Epidermal melanocyte (primary cell): Measurements from ENCODE around the gene HOXB1.

Source experiments
- DNase-seq: peaks from one replicate; pipeline ENCODE4 v3.0.0; 2011; ENCODE audit warnings: low spot score; ENCODE audit not compliant: insufficient read length

The HOXB1 gene

DNA sequence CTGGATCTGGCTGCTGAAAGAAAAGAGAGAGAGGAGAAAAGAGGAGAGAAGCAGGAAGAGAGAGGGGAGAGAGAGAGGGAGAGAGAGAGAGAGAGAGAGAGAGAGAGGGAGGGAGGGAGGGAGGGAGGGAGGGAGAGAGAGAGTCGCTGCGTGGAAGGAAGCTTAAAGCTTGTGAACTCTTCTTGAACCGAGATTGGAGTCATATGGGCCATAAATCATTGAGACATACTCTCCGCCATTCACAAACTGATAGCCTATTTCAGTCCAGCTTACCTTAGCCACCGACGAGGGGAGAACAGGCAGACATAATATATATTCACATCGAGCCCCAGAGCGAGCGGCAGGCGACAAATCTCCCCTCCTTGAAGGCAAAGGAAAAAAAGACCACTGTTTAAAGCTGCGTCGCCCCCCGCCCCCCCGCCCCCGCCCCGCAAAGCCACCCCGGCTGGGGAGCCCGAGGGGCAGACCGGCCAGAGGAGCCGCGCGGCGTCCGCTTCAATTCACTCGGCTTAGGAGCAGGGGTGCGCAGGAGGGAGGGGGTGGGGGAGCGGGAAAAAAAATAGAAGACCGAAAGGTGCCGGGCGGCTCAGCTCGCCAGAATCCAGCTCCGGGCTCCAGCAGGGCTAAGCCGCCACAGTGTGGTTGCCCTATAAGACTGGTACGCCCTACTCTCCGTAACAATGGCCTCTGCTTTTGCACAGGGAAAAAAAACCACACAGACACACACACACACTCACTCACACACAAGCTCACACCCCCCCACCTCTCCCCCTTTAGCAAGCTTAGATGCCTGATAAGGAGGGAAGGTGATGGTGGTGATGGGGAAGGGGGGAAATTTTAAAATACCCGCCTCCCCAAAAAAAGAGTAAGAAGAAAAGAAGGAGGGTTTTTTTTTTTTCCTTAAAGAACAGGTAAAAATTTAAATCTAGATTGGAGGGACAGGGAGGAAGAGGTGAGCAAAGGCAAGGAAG is 24.7 kb upstream of the HOXB1 start:
- peak; percentile 98 for DNase-seq

DNA sequence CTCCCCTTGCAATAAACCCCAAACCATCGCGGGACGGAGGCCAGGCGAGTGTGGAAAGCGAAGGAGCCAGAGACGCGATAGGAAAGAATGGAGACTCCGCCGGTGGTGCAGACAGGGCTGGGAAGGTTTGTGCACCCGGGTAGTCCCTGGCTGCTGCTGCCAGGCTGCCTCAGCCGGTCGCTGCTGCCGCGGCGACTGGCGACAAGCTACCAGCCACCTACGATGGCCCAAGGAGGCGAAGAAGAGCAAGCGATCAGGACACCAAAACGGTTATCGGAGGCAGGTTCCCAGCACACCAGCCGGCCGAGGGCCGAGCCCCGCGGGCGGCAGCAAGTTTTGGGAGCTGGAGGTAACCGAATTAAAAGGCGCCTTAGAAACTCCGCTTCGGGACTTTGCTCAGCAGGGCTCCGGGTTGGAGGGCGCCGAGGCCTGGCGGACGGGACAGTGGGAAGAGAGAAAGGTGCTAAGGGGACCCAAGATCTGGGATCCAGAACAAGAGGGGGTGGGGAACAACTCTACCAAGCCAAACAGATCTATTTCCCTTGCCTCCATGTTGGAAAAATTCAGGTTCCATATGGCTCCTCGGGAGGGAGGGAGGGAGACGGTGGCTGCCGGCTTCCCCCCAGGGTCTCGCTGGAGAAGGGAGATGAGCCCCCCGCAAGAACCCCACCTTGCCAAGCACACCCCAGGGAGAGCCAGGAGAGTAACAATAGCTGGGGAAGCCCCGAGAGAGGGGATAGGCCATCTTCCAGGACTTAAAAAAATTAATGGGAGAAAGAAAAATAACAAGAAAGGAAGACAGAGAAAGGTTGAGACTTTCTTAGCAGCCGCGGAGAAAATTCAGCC is 23.8 kb upstream of the HOXB1 start:
- DNase-seq: no peak

DNA sequence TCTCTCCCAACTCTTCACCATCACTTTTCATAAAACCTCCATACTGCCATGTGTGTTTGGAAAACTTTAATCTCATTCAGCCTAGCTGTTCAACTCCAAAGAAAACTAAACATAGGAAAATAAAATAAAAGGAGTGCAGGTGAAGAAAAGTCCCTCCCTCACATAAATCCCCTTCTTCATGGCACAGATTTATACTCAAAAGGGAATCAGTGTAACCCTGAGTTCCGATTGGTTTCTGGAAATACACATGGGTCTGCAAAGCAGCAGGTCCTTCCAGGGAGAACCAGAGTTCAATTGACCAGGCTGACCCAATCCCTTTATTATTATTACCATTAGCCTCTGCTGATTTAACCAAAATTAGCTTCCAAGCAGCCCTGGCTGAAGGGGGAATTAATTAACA is 23.0 kb upstream of the HOXB1 start:
- no peak for DNase-seq

DNA sequence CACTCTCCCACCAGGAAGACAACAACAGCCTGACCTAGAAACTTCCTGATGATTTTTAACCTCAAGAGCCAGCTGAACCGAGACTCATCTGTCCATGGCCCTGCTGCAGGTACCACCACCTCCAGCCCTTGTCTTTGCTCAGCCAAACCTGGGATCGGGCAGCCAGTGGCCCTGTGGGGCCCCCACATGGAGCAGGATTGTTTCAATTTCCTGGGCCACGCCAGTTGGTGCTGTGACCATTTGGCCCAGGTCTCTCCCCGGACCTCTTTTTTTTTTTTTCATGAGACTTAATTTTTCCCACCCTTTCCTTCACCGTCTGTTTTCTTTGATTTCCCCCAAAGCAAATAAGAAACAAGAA is 22.4 kb upstream of the HOXB1 start:
- no peak for DNase-seq

DNA sequence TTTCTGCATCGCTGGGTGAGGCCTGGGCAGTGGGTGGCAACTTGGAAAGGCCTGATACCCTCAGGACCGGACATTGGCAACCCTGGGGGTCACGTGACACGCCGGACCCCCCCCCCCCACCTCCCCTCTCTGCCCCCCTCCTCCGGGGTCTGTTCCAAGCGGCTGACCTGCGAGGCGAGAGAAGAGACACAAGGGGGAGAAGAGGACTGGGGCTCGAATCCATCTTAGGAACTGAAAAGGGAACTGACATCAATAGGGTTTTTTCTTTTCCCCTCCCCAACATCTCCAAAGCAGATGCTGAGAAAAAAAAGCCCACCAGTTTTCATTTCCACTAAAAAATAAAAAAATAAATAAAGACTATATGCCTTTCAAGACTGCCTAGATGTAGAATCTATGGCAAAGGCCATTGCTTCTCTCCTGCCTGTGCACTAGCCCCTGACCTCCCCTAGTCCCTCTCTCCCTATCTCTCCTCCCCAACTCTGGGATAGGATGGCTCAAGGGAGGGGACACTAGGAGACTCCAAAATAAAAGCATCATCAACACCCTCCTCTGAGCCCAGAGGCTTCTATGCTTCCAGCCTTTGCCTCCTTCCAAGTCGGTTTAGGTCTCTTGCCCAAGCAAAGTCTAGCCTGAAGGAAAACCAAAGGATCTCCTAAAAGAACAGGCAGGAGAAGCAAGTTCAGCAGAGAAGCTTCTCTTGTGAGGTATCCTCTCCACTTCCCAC is 21.8 kb upstream of the HOXB1 start:
- DNase-seq: no peak

DNA sequence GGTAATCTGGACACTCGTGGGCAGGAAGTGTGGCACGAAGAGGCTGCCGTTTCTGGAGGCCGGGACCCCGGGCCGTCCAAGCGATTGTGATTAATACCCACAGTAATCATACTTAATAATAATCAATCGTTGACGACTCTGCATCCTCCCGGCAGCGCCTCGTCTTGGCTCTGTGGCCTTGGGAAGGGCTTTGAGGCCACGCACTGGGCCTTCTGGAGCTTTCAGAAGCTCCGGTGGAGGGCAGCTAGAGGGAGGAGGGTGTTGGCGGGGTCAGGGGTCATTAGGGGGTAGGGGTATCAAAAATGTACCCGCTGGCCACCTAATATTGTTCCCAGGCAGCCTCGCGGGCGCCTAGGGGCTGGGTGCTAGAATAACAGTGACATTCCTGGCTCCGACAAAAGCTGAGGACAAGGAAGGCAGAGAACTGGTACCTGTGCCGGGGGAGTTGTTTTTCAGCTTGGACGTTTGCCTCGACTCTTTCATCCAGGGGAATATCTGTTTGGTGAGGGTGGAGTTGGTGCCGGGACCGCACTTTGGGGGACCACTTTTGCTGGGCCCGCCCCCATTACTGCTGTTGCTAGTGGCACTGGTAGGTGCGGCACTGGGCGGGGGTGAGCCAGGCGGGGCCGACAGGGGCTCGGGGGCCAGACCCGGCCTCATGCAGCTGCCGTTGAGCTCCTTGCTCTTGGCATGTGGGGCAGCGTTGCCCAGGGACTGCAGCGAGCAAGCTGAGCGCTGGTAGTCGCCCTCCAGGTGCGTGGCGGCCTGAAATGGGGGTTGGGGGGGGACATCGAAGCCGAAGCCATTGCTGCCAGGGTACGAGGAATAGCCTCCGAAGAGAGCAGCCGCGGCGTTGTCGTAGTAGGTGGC is 21.0 kb upstream of the HOXB1 start:
- DNase-seq: no peak

DNA sequence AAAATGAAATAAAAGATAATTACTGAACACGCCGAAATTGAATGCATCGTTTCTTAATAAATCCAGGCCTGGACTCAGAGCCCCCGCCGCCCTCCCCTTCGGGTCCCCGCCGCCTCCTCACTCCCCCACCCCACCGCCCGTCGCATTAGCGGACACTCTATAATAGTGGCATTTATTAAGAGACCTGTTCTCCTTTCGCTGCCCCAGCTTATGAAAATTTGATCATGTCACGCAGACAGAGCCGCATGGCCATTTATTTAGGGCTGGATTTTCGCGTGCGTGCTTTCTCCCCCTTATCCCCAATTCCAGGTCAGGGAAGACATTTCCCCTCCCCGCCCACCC is 20.4 kb upstream of the HOXB1 start:
- no peak for DNase-seq

DNA sequence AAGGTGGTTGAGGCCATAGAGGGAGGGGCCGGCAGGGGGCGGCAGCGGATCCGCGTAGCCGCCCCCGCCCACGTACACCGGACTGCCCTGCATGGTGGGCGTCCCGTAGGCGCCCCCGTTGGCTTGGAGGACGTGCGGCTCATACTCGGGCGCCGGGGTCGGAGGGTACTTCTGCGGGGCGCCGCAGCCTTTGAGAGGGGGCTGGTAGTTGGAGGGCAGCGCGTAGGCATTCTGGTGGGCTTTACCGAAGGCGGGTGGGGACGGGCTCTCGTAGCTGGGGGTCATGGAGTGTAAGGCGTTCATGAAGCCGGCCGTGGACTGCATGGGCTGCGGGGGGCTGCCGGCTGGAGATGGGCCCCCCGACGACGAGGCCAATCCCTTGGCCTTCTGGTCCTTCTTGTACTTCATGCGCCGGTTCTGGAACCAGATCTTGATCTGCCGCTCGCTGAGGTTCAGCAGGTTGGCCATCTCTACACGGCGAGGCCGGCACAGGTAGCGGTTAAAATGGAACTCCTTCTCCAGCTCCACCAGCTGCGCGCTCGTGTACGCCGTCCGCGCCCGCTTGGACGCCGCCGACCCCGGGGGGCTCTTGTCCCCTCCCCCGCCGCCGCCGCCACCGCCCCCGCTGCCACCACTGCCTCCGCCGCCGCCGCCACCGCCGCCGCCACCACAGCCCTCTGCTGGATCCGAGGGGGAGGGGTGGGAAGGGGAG is 19.8 kb upstream of the HOXB1 start:
- no peak for DNase-seq

DNA sequence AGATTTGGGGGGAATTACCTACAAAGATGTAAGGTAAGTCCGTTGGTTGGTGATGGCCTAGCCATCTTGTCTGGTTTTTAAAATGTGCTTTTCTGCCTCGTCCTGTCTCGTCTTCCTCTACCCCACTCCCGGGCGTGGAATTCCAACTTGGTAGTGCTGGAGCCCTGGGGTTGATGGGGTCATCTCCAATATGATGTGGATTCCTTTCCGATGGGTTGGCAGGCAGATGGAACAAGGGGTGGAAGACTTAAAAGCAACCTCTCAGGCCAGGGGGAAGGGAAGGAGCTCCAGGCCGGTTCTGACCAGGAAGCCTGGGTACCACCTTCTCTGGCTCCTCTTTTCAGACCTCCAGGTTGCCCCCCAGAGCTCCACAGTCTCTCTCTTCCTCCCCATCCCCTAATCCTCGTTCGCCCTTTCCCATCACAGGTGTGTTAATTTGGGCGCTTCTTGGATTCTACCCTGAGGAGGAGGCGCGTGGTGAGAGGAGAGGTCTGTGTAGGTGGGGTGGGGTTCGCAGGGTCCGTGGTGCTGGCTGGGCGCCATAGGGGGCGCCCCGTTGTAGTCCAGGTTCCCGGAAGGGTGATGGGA is 19.2 kb upstream of the HOXB1 start:
- no peak for DNase-seq

DNA sequence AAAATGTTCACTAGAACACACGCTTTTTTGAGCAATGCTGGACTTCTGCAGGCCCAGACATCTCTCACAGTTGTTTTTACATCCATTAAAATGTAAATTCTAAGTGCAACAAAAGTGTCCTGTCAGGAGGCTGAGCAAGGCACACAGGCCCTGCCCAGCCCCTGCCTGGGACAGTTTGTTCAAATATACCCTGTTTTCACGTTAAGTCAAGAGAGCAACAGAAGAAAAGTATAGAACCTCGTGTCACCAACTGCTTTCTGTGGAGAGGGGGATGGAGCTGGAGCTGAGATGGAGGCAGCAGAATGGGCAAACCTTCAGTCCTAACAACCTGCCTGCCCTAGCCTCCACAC is 18.4 kb upstream of the HOXB1 start:
- no peak for DNase-seq

DNA sequence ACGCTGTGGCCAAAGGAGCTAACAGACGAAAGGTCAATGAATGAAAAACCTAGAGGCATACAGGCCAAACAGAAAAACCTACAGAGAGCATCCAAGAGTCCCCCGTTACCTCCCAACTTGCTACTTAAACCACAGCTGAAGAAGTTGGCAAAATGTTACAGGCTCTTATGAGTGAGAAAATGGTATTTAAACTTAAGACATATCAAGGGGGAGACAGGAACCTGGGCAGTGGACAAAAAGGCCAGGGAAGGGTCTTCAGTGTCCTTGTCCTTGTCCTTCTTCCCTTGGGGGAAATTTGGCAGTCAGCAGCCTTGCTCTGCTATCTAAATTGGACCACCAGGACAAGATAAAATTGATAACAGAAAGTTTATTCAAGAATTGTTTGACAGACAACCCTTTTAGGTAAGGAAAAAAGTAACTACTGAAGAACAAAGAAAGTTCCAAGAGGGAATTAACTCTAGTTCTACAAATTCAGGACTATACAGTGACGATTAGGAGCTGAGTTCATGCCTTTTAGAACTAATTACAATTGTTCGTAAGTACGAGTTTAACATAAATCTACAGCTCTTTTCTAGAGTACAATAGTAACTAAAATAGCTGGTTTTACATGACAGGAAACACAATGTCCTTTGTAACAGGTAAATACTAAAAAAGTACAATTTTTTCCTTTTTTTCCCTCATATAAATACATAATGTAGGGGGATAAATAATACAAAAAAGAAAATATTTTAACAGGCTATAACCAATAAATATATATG is 17.9 kb upstream of the HOXB1 start:
- DNase-seq: no peak

DNA sequence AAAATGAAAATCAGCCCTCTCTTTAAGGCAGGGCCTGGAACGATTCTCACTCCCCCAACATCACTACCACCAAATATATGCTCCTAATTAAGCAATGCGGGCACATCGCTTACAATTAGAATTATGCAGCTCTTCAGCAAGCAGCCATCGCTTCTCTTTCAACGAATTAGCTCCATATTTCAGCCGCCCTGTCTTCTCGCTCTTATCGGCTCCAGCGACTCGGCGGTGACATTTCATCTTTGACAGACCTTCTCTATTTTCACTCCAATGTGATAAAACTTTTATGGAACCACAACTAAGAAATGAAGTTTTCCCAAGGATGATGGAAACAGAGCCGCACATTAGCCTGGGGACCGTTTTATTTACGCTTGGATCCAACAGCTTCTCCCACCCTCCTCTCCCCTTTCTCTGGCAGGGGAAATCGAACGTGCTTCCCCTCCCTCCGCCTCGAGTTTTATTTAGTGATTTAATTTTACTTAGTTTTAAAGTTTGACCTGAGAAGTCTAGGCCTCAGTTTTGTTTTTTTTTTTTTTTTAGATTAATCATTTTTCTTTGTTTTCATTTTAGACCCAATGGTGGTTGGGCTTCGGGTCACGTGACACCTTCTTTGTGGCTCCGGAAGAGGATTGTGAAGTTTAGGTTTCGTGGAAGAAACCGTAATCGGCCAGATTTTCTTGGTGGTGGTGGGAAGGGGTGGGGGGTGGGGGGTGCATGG is 17.2 kb upstream of the HOXB1 start:
- DNase-seq: no peak

DNA sequence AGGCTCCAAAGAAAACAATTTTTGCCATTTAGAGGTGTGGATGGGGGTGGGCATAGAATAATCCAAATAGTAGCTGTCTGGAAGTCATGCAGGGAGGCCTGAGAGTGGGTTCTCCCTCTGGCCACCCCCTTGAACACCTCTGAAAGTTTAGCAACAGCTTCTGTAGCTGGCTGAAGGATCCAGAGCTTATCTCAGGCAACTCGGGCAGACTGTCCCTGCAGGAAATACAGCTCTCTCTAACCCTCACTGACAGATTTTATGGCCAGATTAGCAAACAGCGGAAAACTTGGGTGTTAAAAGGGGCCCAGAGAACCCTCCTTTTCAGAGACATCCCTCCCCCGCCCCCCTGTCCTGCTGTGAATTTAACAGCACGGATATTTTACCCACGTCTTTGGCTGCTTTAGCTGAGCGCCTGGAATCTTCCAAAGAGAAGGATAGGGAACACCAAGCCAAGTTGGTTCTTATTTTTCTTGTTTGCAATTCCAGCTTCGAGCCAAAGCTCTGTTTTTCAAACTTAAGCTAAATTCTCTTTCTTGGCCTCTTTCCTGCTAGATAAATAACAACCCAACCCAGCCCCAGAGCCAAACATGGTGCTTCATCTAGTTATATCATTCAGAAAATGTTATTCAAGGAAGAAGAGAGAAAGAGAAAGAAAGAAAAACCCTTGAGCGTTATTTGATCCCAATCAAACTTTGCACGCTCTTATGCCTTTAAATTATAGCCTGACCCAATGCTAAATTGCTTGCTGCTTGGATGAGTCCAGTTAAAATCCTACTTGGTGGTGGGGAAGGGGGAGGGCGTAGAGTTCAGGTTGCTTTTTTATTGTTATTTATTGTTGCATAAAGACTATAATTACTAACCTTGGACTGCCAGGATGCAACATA is 16.4 kb upstream of the HOXB1 start:
- DNase-seq: no peak

DNA sequence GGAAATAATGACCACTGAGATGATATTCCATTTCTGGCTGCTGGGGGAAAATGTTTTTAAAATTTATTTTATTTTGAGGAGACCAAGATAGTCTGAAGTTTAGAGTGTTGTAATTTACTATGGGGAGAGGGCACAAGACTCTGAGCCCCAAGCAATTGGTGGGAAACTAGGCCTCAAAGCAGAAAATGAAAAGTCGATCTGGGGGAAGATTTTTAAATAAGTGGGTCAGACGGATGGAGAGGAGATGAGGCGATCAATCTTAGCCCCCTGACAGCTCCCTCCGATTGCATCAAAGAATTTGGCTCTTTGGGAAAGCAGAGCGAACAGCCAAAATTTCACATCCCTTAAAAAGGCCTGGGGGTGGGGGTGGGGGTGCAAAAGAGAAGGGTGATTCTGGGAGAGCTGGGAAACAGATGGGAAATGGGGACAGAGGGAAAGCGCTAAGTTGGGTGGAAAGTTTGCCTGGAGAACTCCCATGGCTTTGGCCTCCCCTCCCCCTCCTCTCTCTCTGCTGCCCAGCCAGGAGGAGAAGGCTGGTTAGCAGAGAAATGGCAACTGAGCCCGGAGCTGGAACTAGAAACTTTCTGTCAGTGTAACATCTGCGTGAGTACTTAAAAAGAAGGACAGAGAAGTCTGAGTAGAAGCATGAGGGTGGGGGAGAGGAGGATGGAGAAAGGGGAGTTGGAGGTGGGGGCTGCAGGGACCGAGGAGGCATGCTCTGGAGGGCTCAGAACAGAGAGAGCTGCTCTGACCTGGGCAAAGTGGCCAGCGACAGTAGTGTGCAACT is 15.5 kb upstream of the HOXB1 start:
- no peak for DNase-seq

DNA sequence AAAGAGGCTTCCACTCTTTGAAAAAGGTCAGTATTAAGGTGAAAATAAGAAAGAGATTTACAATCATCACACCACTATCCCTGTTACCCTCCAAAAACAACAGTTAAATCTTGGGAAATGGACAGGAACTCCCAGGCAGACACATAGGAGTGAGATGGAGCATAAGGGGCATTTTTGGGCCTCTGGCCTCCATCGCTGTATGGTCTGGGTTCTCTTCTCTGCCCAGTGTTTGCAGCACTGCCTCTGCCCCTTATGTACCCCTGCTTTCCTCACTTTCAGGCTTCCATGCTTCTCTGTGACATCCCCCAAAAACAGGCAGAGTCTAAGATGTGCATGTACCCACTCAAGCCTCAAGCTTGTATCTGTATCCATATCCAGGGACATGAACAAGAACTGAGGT is 14.7 kb upstream of the HOXB1 start:
- DNase-seq: no peak

DNA sequence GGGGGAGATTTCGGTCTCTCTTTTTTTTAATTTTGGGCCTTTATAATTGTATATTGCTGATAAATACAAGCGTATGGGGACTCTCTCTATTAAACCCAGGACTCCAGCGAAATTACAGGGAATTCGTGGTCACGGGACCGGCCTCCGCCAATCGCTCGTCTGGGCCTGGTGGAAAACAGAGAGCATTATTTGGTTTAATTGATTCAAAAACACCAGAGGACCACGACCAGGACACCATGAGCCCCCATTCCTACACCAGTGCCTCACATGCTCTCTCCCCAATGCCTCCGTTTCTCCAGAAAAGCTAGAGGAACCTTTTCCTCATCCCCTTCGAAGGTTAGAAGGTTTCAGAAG is 14.2 kb upstream of the HOXB1 start, which contains the start of gene HOXB2:
TSS of gene HOXB2 (minus strand) at position 88 of the 354 bp plus-strand sequence. CDS start 198 bp downstream, outside the sequence.
- DNase-seq: peak; percentile 87
